K562 (cell line): Measurements from ENCODE around the gene FAM234A. TPM values are rescaled to one million over a fixed set of nuclear protein-coding genes. Genes with fewer than 3 reads are reported as not detected.
"Not testable (repeated sequence)": the region's sequence is repeated elsewhere in the genome, so short reads cannot be mapped to it uniquely, and the experiment has no call there.

Experiments used
- ATAC-seq: fragments of 200-7000 bp; cut with Tn5 transposase; 3 replicates; pipeline ENCODE4 v1.9.1; 2020; ENCODE audit warnings: moderate library complexity
- BruUV-seq: library from RNA; stranded (reverse); fragments of 400-500 nt; replicated peaks from 2 replicates; lab custom pipeline; 2021; lab: Mats Ljungman, UMichigan
- CTCF ChIA-PET: fragments of 300-600 bp; formaldehyde crosslinking; extraction: SDS; loops from one replicate; lab custom pipeline; 2021; ENCODE audit warnings: low intra/inter-chr PET ratio; lab: Yijun Ruan, JAX
- POLR2A ChIA-PET: fragments of 300-600, 350-650 bp; sonication (Branson Sonifier 250); formaldehyde crosslinking; extraction: SDS; loops from one replicate; lab custom pipeline; 2021; ENCODE audit warnings: antibody characterized with exemption, inconsistent platforms; lab: Yijun Ruan, JAX
- DNase-seq, 4 experiments: peaks; one replicate each; pipeline versions ENCODE4 v3.0.0 to v3.0.0-alpha.2; 2011 to 2018; ENCODE audit warnings: low spot score in 3 of 4, mixed read lengths in 3 of 4; ENCODE audit errors: extremely low read depth in 1 of 4
- FAIRE-seq: peaks from 2 replicates; lab custom pipeline; 2011; peaks lifted over from hg19 to GRCh38; lab: Jason Lieb, UNC
- H2AFZ ChIP-seq: 2 replicates; pipeline ENCODE4 v1.6.0; 2011; ENCODE audit warnings: low read depth, low read length, control low read depth, inconsistent platforms
- H3K27ac ChIP-seq: fragments of 200-600 bp; 3 replicates; pipeline ENCODE4 v1.8.0; 2011; ENCODE audit warnings: low read depth, mild to moderate bottlenecking, control low read depth, inconsistent platforms, low read length, moderate library complexity, mixed read lengths; ENCODE audit errors: extremely low read depth
- H3K27me3 ChIP-seq, 2 experiments: fragments of 300-600 bp in 1 of 2; 2 replicates in 1 of 2; 3 replicates in 1 of 2; pipeline versions ENCODE4 v1.6.0 to v1.8.0; 2011; ENCODE audit warnings: inconsistent platforms in 2 of 2, low read length in 2 of 2, mild to moderate bottlenecking in 1 of 2, mixed read lengths in 1 of 2, moderate library complexity in 1 of 2; ENCODE audit not compliant: control insufficient read depth in 2 of 2, insufficient read depth in 2 of 2
- H3K36me3 ChIP-seq: fragments of 300-600 bp; 3 replicates; pipeline ENCODE4 v1.8.0; 2011; ENCODE audit warnings: mild to moderate bottlenecking, low read length, inconsistent platforms; ENCODE audit not compliant: control insufficient read depth, insufficient read depth
- H3K4me1 ChIP-seq, 2 experiments: fragments of 200-600 bp in 1 of 2; replicated peaks in 1 of 2; 2 replicates in 1 of 2; 3 replicates in 1 of 2; pipeline versions ENCODE4 v1.5.1 to v1.8.0; 2011; ENCODE audit warnings: inconsistent platforms in 2 of 2, low read length in 2 of 2, mild to moderate bottlenecking in 1 of 2, mixed read lengths in 1 of 2, moderate library complexity in 1 of 2; ENCODE audit not compliant: control insufficient read depth in 2 of 2, insufficient read depth in 2 of 2
- H3K4me2 ChIP-seq: 2 replicates; pipeline ENCODE4 v1.6.1; 2011; ENCODE audit warnings: low read length, control low read depth, inconsistent platforms, mixed read lengths; ENCODE audit not compliant: insufficient read depth
- H3K4me3 ChIP-seq: fragments of 200-600 bp; sonication (generic), shearing (Covaris generic); 2 replicates; pipeline ENCODE4 v1.5.1; 2016; ENCODE audit warnings: control low read depth, inconsistent platforms
- H3K79me2 ChIP-seq: fragments of 200-600 bp; 3 replicates; pipeline ENCODE4 v1.8.0; 2011; ENCODE audit warnings: low read length, inconsistent platforms; ENCODE audit not compliant: control insufficient read depth, insufficient read depth
- H3K9ac ChIP-seq, 2 experiments: 2 replicates each; pipeline versions ENCODE4 v1.6.0 to v1.6.1; 2011; ENCODE audit warnings: low read depth in 2 of 2, low read length in 2 of 2, control low read depth in 1 of 2, inconsistent platforms in 1 of 2, mild to moderate bottlenecking in 1 of 2, mixed read lengths in 1 of 2; ENCODE audit not compliant: insufficient read depth in 1 of 2
- H3K9me1 ChIP-seq: one replicate; pipeline ENCODE4 v1.6.0; 2011; ENCODE audit warnings: inconsistent platforms, mild to moderate bottlenecking, low read length, moderate library complexity; ENCODE audit not compliant: control insufficient read depth, insufficient read depth
- H3K9me3 ChIP-seq: replicated peaks from 2 replicates; pipeline ENCODE4 v1.5.1; 2011; ENCODE audit warnings: low read depth, low read length, inconsistent platforms; ENCODE audit not compliant: control insufficient read depth, insufficient read depth
- H4K20me1 ChIP-seq: replicated peaks from 2 replicates; pipeline ENCODE4 v1.6.1; 2011; ENCODE audit warnings: low read length, inconsistent platforms, mixed read lengths; ENCODE audit not compliant: control insufficient read depth, insufficient read depth
- E2F6 ChIP-seq, 2 experiments: IDR thresholded peaks; 2 replicates each; pipeline ENCODE4 v1.6.1; 2011; ENCODE audit warnings: borderline replicate concordance in 1 of 2, control low read depth in 1 of 2, low read depth in 1 of 2, low read length in 1 of 2, mild to moderate bottlenecking in 1 of 2, mixed read lengths in 1 of 2, moderate library complexity in 1 of 2; ENCODE audit not compliant: insufficient read depth in 1 of 2, insufficient read length in 1 of 2, poor library complexity in 1 of 2, severe bottlenecking in 1 of 2; ENCODE audit errors: extremely low read depth in 1 of 2
- HDAC2 ChIP-seq: fragments of 450-650 bp; IDR thresholded peaks from 2 replicates; pipeline ENCODE4 v1.6.1; 2016; ENCODE audit warnings: mild to moderate bottlenecking
- ZBTB33 ChIP-seq: sonication (generic); formaldehyde crosslinking; IDR thresholded peaks from 2 replicates; pipeline ENCODE4 v1.8.1; 2023; ENCODE audit warnings: mild to moderate bottlenecking, missing genetic modification reagents
- ZNF316 ChIP-seq: fragments of 450-650 bp; IDR thresholded peaks from 2 replicates; pipeline ENCODE4 v1.6.1; 2016
- ZNF395 ChIP-seq: fragments of 200-800 bp; sonication (Bioruptor generic); IDR thresholded peaks from 2 replicates; pipeline ENCODE4 v1.6.1; 2017; ENCODE audit warnings: missing genetic modification characterization, missing compliant biosample characterization
- WGBS: fragments of 100-300 bp; shearing (Covaris generic); methylation state at CpG from one replicate; pipeline ENCODE4 v1.1.6; 2016; ENCODE audit warnings: low coverage, mixed read lengths; ENCODE audit not compliant: insufficient coverage; ENCODE audit errors: missing lambda C conversion rate; 5-methylcytosine and 5-hydroxymethylcytosine counted together
- in situ Hi-C: fragments of 300-500 bp; cut with MboI; formaldehyde crosslinking; loops from 4 replicates; pipeline ENCODE4 v1.15.0; 2018; ENCODE audit warnings: inconsistent platforms, mixed read lengths
- intact Hi-C: fragments of 100-400 bp; cut with micrococcal nuclease; formaldehyde crosslinking; loops from 2 replicates; pipeline ENCODE4 v1.14.2; 2022
- polyA plus RNA-seq, 8 experiments: library from polyadenylated mRNA; depleted of rRNA in 4 of 8; stranded (reverse) in 5 of 8; unstranded in 3 of 8; fragments of >200 nt; fragmentation: Nextera tagmentation in 2 of 8; fragmentation: Illumina TruSeq in 1 of 8; extraction: Ambion mirVana in 2 of 8; extraction: Trizol in 1 of 8; gene quantifications; 2 replicates each; pipeline versions ENCODE4 v1.2.1 to v1.2.3, GENCODE V29; 2011 to 2014; ENCODE audit warnings: inconsistent platforms in 1 of 8, missing spikeins in 1 of 8
- total RNA-seq, 7 experiments: library from RNA; depleted of rRNA in 6 of 7; stranded (reverse); fragments of >200 nt in 6 of 7; fragmentation: Illumina TruSeq in 2 of 7; extraction: Trizol in 2 of 7; gene quantifications; 2 replicates each; pipeline versions ENCODE4 v1.2.1 to v1.2.3, GENCODE V29; 2011 to 2021; ENCODE audit warnings: low replicate concordance in 1 of 7

Gene FAM234A
- total and polyA plus RNA-seq, 9 of the 15 experiments (the other 6 are each of a cell fraction or from before 2014, with no cell fraction given), result 1.0 to 47.9 (median 15.0) TPM

GRCh38 chr16:229731-230281 is 4.8 kb upstream of the FAM234A start:
- Histone ChIP-seq H2AFZ (peak overlapping the region; percentile 97), H3K27ac (peak overlapping the region; percentile 92; the same call in 2 of the 3 replicates), H4K20me1 (peaks cover 8% of the 10 kb centered on the region; the same call in 1 of the 2 replicates), H3K79me2 (peaks cover 40% of the 10 kb centered on the region), H3K4me1 (peaks cover 6 to 27% of the 10 kb centered on the region in 2 experiments; a peak in 4 of 5 replicates), H3K9ac (peak overlapping the region; percentile 29 to 88; a peak in 3 of 4 replicates), H3K4me3 (peak overlapping the region; percentile 79), H3K27me3 (no peaks in the 10 kb centered on the region), H3K36me3 (peaks cover 30% of the 10 kb centered on the region), H3K4me2 (peak overlapping the region; percentile 93), H3K9me3 (no peaks in the 10 kb centered on the region), H3K9me1 (no peaks in the 10 kb centered on the region)
- peak; percentile 82 for TF ChIP-seq ZBTB33 (CRISPR knock-in tag)
- peak; percentile 58 for TF ChIP-seq ZNF316
- TF ChIP-seq E2F6 (IDR thresholded peaks at IDR 0.05; ENCODE audit: borderline replicate concordance in 1 of 2, extremely low read depth in 1 of 2, insufficient read depth in 1 of 2, insufficient read length in 1 of 2, low read depth in 1 of 2, low read length in 1 of 2, poor library complexity in 1 of 2, severe bottlenecking in 1 of 2), result peak in 1 of 2 experiments; percentile 10
- TF ChIP-seq ZNF395, result peak; percentile 5; the same call in 1 of the 2 replicates
- TF ChIP-seq HDAC2, result no peak
- WGBS, result 61% methylated on average over 22 of the region's 22 CpGs
- ATAC-seq (no peak), FAIRE-seq (no peak), DNase-seq (no peak)
- BruUV-seq, result no TSS peak
- CTCF ChIA-PET, result no interaction called here
- intact Hi-C loops (no loop called here), in situ Hi-C loops (no loop called here)
- POLR2A ChIA-PET, result interaction anchor here (0.9 to 2.4 kb wide), 5 partner anchors 10 to 19 kb away, joined by 3 to 9 read pairs (median 5); no protein-coding TSS in a partner anchor

- POLR2A ChIA-PET, result not testable (repeated sequence)
Observed at GRCh38 chr16:230351-230750, 4.3 kb upstream of the FAM234A start.

More at GRCh38 chr16:230351-230750, 4.3 kb upstream of the FAM234A start:
- ATAC-seq, H3K27ac ChIP-seq, FAIRE-seq, in situ Hi-C loops, H3K4me3 ChIP-seq, BruUV-seq, intact Hi-C loops, H3K27me3 ChIP-seq, H3K9me3 ChIP-seq, DNase-seq, H3K9ac ChIP-seq, CTCF ChIA-PET, H3K9me1 ChIP-seq, H3K4me2 ChIP-seq, H2AFZ ChIP-seq, H4K20me1 ChIP-seq: not testable (repeated sequence)
- H3K79me2 ChIP-seq, result peaks cover 43% of the 10 kb centered on the region
- peaks cover 27% of the 10 kb centered on the region for H3K36me3 ChIP-seq
- WGBS, result 76% methylated on average over 18 of the region's 18 CpGs
- peaks cover 6 to 32% of the 10 kb centered on the region in 2 experiments; a peak in 4 of 5 replicates for H3K4me1 ChIP-seq
